Thyroid gland (tissue), 4 donors: ENCODE measurements around the gene KCNIP1.

Experiments
- POLR2A ChIP-seq, 2 donors: fragments of 450-650 bp; IDR thresholded peaks; one replicate each; pipeline ENCODE4 v1.6.1; 2017; ENCODE audit warnings: antibody characterized with exemption in 2 of 2, mild to moderate bottlenecking in 2 of 2, moderate library complexity in 1 of 2
- TF ChIP-seq, protein P1 (sequence below), 6 experiments: fragments of 200-600 bp in 3 of 6; fragments of 450-650 bp in 3 of 6; sonication (generic) in 3 of 6; IDR thresholded peaks; one replicate each; pipeline ENCODE4 v1.5.1; 2016 to 2019; ENCODE audit warnings: antibody characterized with exemption in 6 of 6, mild to moderate bottlenecking in 2 of 6, inconsistent platforms in 1 of 6, moderate library complexity in 1 of 6

DNA sequence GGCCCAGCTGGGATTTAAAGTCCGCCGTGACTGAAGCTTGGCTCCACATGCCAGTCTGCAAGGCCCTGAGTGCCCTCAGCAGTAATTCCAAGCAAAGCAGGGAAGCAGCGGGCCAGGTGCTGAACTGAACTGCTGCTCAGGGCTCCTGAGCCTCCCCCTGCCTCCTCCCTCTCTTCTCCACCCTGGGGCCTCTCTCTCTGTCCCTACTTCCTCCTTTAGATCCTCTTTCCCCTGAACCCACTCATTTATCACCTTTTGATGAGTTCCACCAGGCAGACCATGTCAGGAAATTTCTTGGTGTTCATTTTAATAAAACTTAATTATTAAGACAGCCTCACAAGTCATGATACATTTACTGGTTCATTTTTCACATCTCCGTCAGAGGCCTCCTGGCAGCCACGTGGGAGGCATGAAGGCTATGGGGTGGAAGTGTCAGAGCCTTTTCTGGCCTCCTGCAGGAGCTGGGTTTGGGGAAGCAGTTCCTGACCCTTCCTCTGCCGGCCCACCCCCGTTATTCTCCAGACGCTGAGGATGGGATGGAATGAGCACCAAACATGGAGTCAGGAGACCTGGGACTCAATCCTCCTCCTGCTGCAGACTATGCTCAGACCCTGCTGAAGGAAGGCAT is 32.2 kb upstream of the KCNIP1 start:
- TF ChIP-seq, protein P1, sequence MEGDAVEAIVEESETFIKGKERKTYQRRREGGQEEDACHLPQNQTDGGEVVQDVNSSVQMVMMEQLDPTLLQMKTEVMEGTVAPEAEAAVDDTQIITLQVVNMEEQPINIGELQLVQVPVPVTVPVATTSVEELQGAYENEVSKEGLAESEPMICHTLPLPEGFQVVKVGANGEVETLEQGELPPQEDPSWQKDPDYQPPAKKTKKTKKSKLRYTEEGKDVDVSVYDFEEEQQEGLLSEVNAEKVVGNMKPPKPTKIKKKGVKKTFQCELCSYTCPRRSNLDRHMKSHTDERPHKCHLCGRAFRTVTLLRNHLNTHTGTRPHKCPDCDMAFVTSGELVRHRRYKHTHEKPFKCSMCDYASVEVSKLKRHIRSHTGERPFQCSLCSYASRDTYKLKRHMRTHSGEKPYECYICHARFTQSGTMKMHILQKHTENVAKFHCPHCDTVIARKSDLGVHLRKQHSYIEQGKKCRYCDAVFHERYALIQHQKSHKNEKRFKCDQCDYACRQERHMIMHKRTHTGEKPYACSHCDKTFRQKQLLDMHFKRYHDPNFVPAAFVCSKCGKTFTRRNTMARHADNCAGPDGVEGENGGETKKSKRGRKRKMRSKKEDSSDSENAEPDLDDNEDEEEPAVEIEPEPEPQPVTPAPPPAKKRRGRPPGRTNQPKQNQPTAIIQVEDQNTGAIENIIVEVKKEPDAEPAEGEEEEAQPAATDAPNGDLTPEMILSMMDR (IDR thresholded peaks at IDR 0.05), result no peak
- TF ChIP-seq POLR2A (IDR thresholded peaks at IDR 0.05), result no peak
